Neural cell (in vitro differentiated cells): Measurements from ENCODE around the gene SLC2A5.

Experiments used
- CTCF ChIP-seq: fragments of 450-650 bp; IDR thresholded peaks from 2 replicates; pipeline ENCODE4 v1.5.1; 2014; ENCODE audit warnings: antibody characterized with exemption, mild to moderate bottlenecking, moderate library complexity; ENCODE audit not compliant: poor library complexity, severe bottlenecking
- EP300 ChIP-seq: fragments of 450-650 bp; conservative IDR thresholded peaks from 2 replicates; pipeline ENCODE4 v1.6.1; 2014; ENCODE audit warnings: antibody characterized with exemption, mild to moderate bottlenecking, moderate library complexity; ENCODE audit not compliant: poor library complexity, severe bottlenecking
- EZH2 ChIP-seq: fragments of 200-600, 300-800 bp; shearing (Covaris generic), sonication (generic); IDR thresholded peaks from 2 replicates; pipeline ENCODE4 v1.6.1; 2014; ENCODE audit warnings: antibody characterized with exemption, low read length, borderline replicate concordance, mild to moderate bottlenecking; ENCODE audit not compliant: insufficient read depth, poor library complexity, severe bottlenecking
- MXI1 ChIP-seq: fragments of 450-650 bp; conservative IDR thresholded peaks from 2 replicates; pipeline ENCODE4 v1.6.1; 2014; ENCODE audit warnings: antibody characterized with exemption, mild to moderate bottlenecking; ENCODE audit not compliant: poor library complexity, severe bottlenecking
- POLR2AphosphoS5 ChIP-seq: IDR thresholded peaks from 2 replicates; pipeline ENCODE4 v1.6.1; 2012
- REST ChIP-seq: IDR thresholded peaks from 2 replicates; pipeline ENCODE4 v1.6.1; 2012; ENCODE audit warnings: borderline replicate concordance
- SMC3 ChIP-seq: fragments of 450-650 bp; conservative IDR thresholded peaks from 2 replicates; pipeline ENCODE4 v1.6.1; 2014; ENCODE audit warnings: antibody characterized with exemption, mild to moderate bottlenecking, moderate library complexity; ENCODE audit not compliant: poor library complexity
- TAF1 ChIP-seq: IDR thresholded peaks from 2 replicates; pipeline ENCODE4 v1.6.1; 2012; ENCODE audit warnings: low read depth

DNA sequence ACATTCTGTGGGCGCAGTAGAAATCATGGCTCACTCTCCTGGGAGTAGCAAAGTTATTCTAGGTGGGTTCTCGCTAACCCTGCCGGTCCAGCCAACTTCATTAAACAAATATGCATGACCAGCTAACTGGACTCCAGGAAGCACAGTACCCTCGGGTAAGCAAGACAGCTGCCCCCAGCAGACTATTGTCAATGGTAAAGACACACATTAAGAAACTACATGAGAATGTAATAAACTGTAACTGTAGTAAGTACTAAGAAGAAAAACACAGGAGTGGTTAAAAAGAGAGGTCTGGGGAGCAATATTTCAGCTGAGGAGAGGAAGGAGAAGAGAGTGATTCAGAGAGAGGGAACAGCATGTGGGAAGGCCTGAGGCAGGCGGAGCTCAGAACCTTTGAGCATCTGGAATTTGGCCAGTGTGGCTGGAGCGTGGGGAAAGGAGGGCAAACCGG lies 7.4 kb downstream of the SLC2A5 start:
- TF ChIP-seq CTCF (no peak), REST (no peak), EZH2 (no peak), SMC3 (no peak), MXI1 (no peak), TAF1 (no peak), POLR2AphosphoS5 (no peak), EP300 (no peak)
